ENCODE results near the gene ASMT. TPM values are rescaled to one million over a fixed set of nuclear protein-coding genes. Genes with fewer than 3 reads are reported as not detected.
A peak's percentile ranks its signal among the peaks of the same experiment; 100 is the strongest.
"Not testable (repeated sequence)": the region's sequence is repeated elsewhere in the genome, so short reads cannot be mapped to it uniquely, and the experiment has no call there.

Gene ASMT
- not detected in 2 replicates for polyA plus RNA-seq (2014; cell fraction: cytosol; rRNA removed)
- not detected in 2 replicates for polyA plus RNA-seq (2014; cell fraction: nucleus; rRNA removed)

DNA sequence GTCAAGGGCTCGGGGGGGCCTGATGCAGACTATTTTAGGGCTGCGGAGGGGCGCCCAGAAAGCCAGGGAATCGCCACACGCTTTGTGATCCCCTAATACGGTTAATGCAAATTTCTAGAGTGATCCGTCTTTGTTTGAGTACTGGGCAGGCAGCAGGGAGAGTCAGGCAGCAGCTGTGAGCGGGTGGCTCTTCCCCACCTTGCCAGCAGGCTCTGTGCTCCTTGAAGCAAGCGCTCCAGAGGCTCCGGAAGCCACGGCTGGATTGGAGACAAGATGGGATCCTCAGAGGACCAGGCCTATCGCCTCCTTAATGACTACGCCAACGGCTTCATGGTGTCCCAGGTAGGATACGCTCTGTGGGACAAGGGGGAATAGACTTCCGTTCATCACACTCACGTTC, at the start of gene ASMT:
Gene ASMT, plus strand, starts transcription at position 133 of the 400 bp plus-strand sequence. Its CDS starts 141 bp downstream, at position 274.
- no peak for DNase-seq (ENCODE audit: low spot score)

- not testable (repeated sequence) for DNase-seq (ENCODE audit: low spot score)
Observed at GRCh38 chrX:1574181-1574580, 40.7 kb upstream of the ASMT start.

DNA sequence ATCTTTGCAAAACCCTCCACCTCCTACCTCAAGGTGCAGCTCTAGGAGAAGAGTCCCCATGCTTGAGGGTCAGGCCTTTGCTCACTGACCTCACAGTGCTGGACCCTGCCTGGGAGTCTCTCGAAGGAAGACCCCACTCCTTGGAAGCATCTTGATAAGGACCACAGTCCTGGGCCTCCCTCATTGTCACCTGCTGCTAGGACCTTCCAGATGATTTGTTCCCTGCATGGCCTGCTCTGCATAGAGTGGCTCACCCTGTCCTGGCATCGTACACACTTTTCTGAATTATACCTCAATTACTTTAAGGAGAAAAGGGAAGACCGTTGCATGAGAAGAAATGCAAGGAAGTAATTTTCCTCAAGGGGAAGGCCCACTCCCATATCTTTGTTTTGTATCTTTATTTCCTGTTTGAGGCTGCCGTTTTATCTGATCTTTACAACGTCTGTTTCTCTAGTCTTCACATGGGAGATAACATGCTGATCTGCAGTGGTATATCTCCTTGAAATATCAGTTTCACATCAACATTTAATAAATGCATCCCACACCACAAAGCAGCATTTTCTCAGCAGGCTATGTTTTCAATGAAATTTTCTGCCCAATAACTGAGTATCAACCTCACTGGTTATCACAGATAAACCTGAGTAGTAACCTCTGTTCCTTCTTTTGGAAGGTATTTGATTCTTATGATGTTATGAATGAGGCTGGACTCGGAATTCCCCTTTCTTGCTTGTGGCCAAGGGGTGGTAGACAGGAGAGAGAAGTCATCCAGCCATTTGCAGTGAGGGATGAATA, 38.5 kb upstream of the ASMT start:
- no peak for DNase-seq (ENCODE audit: low spot score)

DNA sequence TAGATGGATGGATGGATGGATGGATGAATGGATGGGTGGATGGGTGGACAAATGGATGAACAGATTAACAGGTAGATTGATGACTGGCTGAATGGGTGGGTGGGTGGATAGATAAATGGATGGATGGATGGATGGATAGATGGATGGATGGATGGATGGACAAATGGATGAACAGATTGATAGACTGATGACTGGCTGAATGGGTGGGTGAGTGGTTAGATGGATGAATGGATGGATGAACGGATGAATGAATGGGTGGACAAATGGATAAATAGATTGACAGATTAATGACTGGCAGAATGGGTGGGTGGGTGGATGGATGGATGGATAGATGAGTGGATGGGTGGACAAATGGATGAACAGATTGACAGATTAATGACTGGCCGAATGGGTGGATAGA, 37.0 kb upstream of the ASMT start:
- no peak for DNase-seq (ENCODE audit: low spot score)

- no peak for DNase-seq (ENCODE audit: low spot score)
Observed at GRCh38 chrX:1578511-1579173, 36.2 kb upstream of the ASMT start.

DNA sequence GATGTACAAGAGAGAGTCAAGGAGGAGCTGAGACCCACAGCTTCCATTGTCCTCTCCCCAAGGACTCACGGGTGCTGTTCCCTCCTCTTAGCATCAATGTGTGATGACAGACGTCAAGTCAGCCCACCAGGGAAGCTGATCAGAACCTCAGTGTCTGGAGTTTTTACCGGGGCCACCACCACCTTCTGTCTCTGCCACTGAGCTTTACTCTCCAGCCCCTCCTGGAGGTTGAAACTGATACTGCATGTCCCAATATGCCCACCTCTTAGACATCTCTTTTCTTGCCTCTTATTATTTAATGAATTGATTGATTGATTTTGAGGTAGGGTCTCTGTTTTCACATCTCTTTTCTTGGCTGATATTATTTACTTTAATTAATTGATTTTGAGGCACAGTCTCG, 33.7 kb upstream of the ASMT start:
- DNase-seq (ENCODE audit: low spot score) = peak; percentile 55

GRCh38 chrX:1582686-1583437, 32.0 kb upstream of the ASMT start:
- DNase-seq (ENCODE audit: low spot score) = no peak

DNA sequence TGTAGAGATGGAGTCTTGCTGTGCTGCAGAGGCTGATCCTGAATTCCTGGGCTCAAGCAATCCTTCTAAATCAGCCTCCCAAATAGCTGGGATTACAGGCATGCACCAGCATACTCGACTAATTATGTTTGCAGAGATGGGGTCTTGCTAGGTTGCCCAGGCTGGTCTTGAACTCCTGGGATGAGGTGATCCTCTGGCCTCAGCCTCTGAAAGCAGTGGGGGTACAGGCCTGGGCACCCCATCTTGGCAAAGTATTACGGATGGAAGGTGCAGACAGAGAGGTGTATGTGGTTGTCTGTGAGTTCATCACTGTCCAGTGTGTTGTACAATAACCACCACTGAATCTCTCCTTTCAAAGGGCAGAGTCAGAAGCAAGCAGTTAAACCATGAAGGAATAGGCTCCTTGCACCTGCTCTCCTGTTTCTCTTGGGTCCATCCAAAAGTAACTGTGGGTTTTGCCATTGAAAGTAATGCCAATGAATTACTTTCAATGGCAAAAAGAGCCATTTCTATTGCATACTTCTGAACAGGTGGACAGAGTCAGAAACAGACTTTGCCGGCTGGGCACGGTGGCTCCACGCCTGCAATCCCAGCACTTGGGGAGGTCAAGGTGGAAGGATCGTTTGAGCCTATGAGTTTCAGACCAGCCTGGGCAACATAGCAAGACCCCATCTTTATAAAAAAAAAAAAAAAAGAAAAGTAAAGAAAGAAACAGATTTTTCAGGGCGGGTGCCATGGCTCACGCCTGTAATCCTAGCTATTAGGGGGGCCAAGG, 30.4 kb upstream of the ASMT start:
- no peak for DNase-seq (ENCODE audit: low spot score)

DNA sequence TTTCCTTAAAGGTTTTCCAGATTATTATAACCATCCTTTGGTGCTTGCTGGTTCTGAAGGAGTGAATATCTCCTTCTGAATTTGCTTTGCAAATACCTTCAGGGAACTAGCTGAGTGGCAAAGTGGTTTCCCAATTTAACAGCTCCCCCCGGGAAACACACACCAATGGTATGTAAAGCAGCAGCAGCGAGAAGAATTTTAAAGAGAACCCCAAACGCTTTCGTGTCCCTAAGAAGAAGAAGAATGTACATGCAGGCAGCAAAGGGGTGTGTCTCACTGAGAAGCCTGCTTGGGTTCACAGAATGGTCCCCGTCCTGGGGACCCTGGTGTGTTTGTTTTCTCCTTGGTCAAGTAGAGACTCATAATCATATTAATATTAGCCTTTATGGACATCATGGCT, 27.7 kb upstream of the ASMT start:
- no peak for DNase-seq (ENCODE audit: low spot score)

- no peak for DNase-seq (ENCODE audit: low spot score)
Observed at GRCh38 chrX:1589356-1590130, 25.3 kb upstream of the ASMT start.

DNA sequence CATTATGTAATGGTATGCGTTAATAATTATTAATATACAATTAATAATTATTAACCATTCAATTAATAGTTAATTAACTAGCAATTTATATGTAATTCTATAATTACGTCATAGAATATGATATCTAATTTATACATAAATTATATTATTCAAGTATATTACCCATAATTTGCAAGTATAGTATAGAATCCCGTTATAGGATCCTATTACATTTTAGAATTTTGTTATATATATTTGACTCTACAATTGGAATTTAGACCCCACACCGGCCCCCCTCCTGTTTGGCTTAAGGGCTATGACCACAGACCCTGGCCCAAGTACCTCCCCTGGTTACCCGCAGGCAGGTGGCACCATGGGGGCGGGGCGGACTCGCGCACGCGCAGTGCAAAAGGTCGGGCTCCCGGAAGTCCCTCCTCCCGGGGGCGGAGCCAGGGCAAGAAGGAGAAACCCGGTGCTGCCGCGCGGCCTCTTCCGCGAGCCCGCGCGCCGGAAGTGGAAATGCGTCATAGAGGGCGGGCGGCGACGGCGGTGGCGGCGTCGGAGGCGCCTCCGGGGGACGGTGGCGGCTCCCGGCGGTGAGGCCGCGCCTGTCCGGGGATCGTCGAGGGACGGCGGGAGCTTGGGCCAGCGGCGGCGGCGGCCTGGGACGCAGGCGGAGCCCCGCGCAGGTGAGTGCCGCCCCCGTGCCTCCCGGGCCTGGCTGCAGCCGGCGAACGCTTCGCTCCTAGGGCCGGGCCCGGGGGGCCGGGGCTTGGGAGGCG, 23.6 kb upstream of the ASMT start, which contains the start of gene AKAP17A:
Gene AKAP17A, plus strand, starts transcription at position 503 of the 761 bp plus-strand sequence. CDS start 1,859 bp downstream, outside the sequence.
- peak; percentile 90 for DNase-seq (ENCODE audit: low spot score)

DNA sequence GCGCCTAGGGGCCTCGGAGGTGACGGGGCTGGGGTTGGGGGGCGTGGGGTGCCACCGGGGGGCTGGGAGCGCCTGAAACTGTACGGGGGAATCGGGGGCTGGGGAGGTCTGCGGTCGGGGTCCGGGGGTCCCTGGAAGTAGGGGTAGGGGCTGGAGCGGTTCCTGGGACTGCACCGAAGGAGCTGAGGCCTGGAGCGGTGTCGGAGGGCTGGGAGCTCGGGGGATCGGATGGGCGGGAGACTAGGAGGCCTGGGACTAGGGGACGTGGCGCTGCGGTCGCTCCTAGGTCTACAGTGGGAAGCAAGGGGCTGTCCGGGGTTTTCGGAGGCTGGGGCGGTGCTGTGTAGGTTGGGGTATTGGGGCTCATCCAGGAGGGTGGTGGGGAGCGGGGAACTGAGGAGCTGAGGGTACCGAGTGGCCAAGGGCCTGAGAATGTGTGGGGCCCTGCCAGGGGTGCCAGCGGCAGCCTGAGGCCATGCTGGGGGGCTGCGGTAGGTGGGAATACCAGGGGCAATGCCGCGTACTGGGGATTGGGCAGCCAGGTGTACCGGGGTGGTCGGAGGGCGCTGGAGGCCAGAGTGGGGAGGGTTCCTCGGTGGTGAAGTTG, 22.9 kb upstream of the ASMT start:
- DNase-seq (ENCODE audit: low spot score) = no peak

DNA sequence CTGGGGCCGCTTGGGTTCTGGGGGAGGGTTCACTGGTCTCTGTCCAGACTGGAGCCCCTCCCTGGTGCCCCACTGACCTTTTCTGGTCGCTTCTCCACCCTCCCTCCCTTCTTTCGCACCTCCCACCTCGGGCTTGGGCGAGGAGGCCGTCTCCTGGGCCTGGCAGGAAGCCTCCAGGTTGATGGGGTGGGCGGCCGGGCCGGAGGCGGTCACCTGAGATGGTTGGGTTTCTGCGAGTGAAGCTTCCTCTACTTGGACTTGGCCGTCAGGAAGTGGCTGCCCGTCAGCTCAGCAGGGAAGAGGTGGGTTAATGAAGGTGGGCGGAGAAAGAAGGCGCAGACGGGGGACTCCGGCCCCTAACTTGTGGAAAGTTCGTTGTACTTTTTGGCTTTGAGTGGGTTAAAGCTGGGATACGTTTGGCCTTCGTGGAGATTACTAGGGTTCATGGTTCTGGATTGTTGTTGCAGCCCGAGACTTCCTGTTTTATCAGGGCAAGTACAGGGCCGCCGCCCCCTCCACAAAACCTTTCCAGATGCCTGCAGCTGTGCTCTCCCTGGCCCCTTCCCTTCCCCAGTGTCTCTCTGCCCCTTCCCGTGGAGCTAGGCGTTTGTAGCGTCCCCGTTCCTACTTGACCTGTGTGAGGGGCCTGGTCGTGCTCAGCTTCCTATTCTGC, 22.3 kb upstream of the ASMT start:
- no peak for DNase-seq (ENCODE audit: low spot score)

DNA sequence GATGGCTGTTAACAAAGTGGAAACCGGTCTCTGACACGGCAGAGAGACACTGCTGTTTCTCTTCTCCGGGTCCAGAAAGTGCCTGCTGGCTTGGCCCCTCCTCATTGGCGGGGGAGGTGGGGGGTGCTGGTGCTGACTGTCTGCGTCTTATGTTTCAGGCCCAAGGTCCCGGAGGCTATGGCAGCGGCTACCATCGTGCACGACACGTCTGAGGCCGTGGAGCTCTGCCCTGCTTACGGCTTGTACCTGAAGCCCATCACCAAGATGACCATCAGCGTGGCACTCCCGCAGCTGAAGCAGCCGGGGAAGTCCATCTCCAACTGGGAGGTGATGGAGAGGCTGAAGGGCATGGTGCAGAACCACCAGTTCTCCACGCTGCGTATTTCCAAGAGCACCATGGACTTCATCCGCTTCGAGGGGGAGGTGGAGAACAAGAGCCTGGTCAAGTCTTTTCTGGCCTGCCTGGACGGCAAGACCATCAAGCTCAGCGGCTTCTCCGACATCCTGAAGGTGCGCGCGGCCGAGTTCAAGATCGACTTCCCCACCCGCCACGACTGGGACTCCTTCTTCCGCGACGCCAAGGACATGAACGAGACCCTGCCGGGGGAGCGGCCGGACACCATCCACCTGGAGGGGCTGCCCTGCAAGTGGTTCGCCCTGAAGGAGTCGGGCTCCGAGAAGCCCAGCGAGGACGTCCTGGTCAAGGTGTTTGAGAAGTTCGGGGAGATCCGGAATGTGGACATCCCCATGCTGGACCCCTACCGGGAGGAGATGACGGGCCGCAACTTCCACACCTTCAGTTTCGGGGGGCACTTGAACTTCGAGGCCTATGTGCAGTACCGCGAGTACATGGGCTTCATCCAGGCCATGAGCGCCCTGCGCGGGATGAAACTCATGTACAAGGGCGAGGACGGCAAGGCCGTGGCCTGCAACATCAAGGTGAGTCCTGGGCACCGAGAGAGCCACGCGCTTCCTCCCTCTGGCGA, 21.3 kb upstream of the ASMT start:
- no peak for DNase-seq (ENCODE audit: low spot score)

- DNase-seq (ENCODE audit: low spot score) = no peak
Observed at GRCh38 chrX:1595711-1596060, 19.2 kb upstream of the ASMT start.

GRCh38 chrX:1596676-1597344, 18.0 kb upstream of the ASMT start:
- no peak for DNase-seq (ENCODE audit: low spot score)

Data from SK-N-DZ (cell line).